Measurements from ENCODE around the gene TBXA2R.
A peak's percentile ranks its signal among the peaks of the same experiment; 100 is the strongest.
"Not testable (repeated sequence)": the region's sequence is repeated elsewhere in the genome, so short reads cannot be mapped to it uniquely, and the experiment has no call there.

TBXA2R gene

DNA sequence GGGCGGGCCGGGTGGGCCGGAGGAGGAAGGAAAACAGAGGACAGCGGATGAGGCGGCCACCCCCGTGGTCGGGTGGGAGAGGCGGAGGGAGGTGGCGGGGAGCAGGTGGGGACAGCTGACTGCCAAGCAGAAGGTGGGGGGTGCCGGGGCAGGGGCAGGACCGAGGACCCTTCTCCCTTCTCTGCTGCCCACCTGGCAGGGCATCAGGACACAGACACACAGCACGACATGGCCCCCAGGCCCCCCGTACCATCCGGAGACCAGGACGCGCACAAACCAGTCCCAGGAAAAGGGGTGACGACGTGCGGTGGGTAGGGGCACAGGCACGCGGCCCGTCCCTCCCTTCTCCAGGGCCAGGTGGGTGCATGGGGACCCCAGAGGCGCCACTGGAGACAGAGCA, 30.9 kb upstream of the TBXA2R start:
- Histone ChIP-seq H3K36me3 (ENCODE audit: control insufficient read depth, insufficient read depth, low read length) (peaks cover 54% of the 10 kb centered on the region), H3K4me3 (ENCODE audit: low read depth, low read length) (no peak overlapping the region), H3K27ac (ENCODE audit: low read depth, low read length) (no peak overlapping the region), H3K4me1 (ENCODE audit: control insufficient read depth, insufficient read depth, low read length) (no peaks in the 10 kb centered on the region), H3K9ac (ENCODE audit: low read length) (no peak overlapping the region), H3K27me3 (ENCODE audit: control insufficient read depth, insufficient read depth, low read length) (no peaks in the 10 kb centered on the region), H3K9me3 (ENCODE audit: control insufficient read depth, insufficient read depth, low read depth, low read length) (no peaks in the 10 kb centered on the region)

DNA sequence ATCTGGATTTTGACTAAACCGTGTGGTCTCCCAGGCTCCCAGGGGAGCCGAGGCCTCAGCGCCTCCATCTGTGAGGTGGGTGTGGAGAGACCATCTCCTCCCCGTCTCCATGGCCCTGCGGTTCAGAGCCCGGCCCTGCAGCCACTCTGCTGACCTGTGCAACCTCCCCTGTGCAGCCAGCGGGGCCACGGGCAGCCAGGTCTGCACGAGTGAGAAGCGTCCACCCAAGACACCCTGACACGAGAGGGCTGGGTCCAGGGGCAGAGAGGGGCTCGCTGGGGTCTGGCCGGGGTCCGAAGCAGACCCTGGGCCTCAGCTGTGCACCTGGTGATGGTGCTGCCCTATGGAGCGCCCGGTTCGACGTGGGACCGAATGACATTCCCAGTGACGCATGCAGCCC, 30.3 kb upstream of the TBXA2R start:
- H3K27me3 ChIP-seq (ENCODE audit: control insufficient read depth, insufficient read depth, low read length) = no peaks in the 10 kb centered on the region
- H3K9ac ChIP-seq (ENCODE audit: low read length) = no peak overlapping the region
- H3K27ac ChIP-seq (ENCODE audit: low read depth, low read length) = no peak overlapping the region
- no peaks in the 10 kb centered on the region for H3K4me1 ChIP-seq (ENCODE audit: control insufficient read depth, insufficient read depth, low read length)
- H3K9me3 ChIP-seq (ENCODE audit: control insufficient read depth, insufficient read depth, low read depth, low read length) = no peaks in the 10 kb centered on the region
- H3K36me3 ChIP-seq (ENCODE audit: control insufficient read depth, insufficient read depth, low read length) = peaks cover 56% of the 10 kb centered on the region
- H3K4me3 ChIP-seq (ENCODE audit: low read depth, low read length) = no peak overlapping the region

DNA sequence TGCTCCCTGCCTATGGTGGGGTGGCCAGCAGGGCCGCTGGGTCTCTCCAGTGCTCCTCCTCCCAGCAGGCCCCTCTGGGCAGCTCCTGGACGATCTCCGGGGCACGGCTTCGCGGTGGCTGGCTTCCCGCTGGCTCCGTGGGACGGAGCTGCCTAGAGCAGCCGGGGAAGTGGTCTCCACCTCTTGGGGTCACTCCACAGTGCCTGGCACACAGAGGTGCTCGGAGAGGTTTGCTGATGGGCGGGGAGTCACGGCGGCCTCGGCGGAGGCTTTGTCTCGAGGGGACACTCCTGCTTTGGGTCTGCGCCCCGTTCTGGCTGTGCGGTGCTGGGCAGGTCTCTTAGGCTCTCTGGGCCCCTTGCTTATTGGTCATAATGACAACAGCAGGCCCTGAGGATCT, 29.8 kb upstream of the TBXA2R start:
- Histone ChIP-seq H3K4me1 (ENCODE audit: control insufficient read depth, insufficient read depth, low read length) (no peaks in the 10 kb centered on the region), H3K36me3 (ENCODE audit: control insufficient read depth, insufficient read depth, low read length) (peaks cover 57% of the 10 kb centered on the region), H3K9ac (ENCODE audit: low read length) (no peak overlapping the region), H3K4me3 (ENCODE audit: low read depth, low read length) (no peak overlapping the region), H3K27me3 (ENCODE audit: control insufficient read depth, insufficient read depth, low read length) (no peaks in the 10 kb centered on the region), H3K9me3 (ENCODE audit: control insufficient read depth, insufficient read depth, low read depth, low read length) (no peaks in the 10 kb centered on the region), H3K27ac (ENCODE audit: low read depth, low read length) (no peak overlapping the region)

DNA sequence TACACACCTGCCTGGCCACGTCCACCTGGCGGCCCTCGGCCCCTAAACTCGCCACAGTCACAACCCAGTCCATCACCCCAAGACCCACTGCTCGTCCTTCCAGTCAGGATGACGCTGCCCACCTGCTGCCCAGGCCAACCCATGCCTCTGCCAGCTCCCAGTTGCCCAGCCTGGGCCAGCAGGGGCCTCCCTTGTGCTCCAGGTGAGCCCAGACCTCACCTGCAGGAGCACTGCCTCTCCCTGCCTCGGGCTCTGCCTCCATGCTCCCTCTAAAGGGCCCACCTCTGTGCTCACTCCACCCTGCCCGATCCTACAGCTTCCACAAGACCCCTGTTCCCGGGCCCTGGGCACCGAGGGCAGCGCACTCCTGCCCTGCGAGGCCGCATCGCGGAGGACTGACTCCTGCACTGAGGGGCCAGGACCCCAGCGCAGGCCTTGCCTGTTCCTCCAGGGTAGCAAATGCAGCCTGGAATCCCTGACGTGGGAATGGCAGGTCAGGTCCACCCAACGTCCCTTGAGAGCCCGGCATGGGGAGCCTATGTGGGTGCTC, 27.9 kb upstream of the TBXA2R start:
- Histone ChIP-seq H3K36me3 (ENCODE audit: control insufficient read depth, insufficient read depth, low read length) (peaks cover 50% of the 10 kb centered on the region), H3K9ac (ENCODE audit: low read length) (no peak overlapping the region), H3K4me3 (ENCODE audit: low read depth, low read length) (no peak overlapping the region), H3K27me3 (ENCODE audit: control insufficient read depth, insufficient read depth, low read length) (no peaks in the 10 kb centered on the region), H3K27ac (ENCODE audit: low read depth, low read length) (no peak overlapping the region), H3K4me1 (ENCODE audit: control insufficient read depth, insufficient read depth, low read length) (no peaks in the 10 kb centered on the region), H3K9me3 (ENCODE audit: control insufficient read depth, insufficient read depth, low read depth, low read length) (no peaks in the 10 kb centered on the region)

DNA sequence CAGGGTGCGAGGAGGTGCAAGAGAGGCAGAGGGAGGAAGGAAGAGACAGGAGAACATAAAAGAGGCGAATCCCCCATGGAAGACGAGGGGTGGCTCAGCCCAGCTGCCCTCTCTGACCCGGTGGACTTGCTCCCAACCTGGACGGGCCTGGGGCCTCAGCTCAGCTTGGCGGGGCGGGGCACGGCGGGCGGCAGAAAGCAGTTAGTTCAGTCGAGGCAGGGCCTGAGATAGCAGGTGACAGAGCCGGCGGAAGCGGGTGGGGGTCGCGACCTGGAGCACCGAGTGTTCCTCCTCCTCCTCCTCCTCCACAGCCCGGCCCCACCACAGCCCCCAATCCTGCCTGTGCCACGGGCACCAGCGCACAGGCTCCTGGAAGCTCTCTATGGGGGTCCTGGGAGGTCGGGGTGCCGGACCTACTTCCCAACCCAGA, 26.9 kb upstream of the TBXA2R start:
- H3K4me3 ChIP-seq (ENCODE audit: low read depth, low read length) = no peak overlapping the region
- H3K4me1 ChIP-seq (ENCODE audit: control insufficient read depth, insufficient read depth, low read length) = no peaks in the 10 kb centered on the region
- no peaks in the 10 kb centered on the region for H3K9me3 ChIP-seq (ENCODE audit: control insufficient read depth, insufficient read depth, low read depth, low read length)
- peaks cover 40% of the 10 kb centered on the region for H3K36me3 ChIP-seq (ENCODE audit: control insufficient read depth, insufficient read depth, low read length)
- H3K27me3 ChIP-seq (ENCODE audit: control insufficient read depth, insufficient read depth, low read length) = no peaks in the 10 kb centered on the region
- H3K9ac ChIP-seq (ENCODE audit: low read length) = no peak overlapping the region
- no peak overlapping the region for H3K27ac ChIP-seq (ENCODE audit: low read depth, low read length)

DNA sequence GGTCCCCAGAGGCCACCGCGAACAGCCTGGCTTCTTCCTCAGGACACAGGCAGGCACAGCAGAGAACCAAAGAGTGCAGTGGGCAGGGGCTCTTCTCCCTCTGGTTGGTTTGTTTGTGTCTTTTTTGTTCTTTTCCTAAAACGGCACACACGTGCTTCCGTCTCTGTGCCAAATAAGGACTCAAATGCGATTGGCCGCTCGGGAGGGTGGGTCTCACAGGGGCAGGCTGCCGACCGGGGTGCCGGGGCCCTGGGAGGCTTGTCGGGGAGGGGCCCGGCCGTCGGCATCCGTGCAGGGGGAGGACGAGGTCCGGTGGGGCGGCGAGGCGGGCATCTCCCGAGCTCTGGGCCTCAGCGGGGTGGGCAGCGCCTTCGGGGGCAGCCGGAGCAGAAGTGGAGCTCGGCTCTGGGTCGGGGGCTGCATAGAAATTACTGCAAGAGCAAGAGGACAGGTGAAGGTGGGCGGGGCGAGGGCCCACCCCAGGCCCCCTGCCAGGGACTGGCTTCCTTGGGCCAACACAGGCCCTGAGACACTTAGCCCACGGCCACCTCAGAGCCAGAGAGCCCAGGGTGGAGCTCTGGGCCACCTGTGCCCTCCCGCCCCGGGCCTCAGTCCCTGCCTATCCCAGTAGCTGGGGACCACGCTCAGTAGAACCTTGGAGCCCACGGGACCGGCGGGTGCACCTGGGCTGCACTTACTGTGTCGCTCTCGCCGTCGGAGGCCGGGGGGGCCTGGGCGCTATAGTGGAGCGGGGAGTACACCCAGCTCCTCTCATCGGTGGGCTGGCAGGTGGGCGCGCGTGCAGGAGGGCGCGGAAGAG, 26.3 kb upstream of the TBXA2R start:
- no peaks in the 10 kb centered on the region for H3K27me3 ChIP-seq (ENCODE audit: control insufficient read depth, insufficient read depth, low read length)
- H3K9me3 ChIP-seq (ENCODE audit: control insufficient read depth, insufficient read depth, low read depth, low read length) = no peaks in the 10 kb centered on the region
- peaks cover 34% of the 10 kb centered on the region for H3K36me3 ChIP-seq (ENCODE audit: control insufficient read depth, insufficient read depth, low read length)
- no peaks in the 10 kb centered on the region for H3K4me1 ChIP-seq (ENCODE audit: control insufficient read depth, insufficient read depth, low read length)
- H3K27ac ChIP-seq (ENCODE audit: low read depth, low read length) = no peak overlapping the region
- no peak overlapping the region for H3K9ac ChIP-seq (ENCODE audit: low read length)
- H3K4me3 ChIP-seq (ENCODE audit: low read depth, low read length) = no peak overlapping the region

DNA sequence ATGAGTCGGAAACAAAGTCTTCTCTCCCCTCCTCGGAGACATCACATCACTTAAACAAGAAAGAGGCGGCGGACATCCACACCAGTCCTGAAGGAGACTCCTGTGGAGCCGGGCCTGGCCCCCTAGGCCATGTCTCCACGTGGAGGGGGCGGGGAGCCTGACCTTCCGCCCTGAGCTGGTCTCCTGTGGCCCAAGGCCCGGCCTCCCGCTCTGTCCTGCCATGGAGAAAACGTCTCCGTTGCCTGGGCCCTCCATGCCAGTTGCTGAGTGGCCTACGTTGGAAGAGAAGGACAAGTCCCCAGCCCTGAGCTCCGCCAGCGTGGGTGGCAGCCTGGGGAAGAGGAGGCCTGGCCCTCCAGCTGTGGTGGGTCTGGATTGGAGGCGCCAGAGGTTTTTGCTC, 25.4 kb upstream of the TBXA2R start:
- no peaks in the 10 kb centered on the region for H3K27me3 ChIP-seq (ENCODE audit: control insufficient read depth, insufficient read depth, low read length)
- no peaks in the 10 kb centered on the region for H3K9me3 ChIP-seq (ENCODE audit: control insufficient read depth, insufficient read depth, low read depth, low read length)
- H3K27ac ChIP-seq (ENCODE audit: low read depth, low read length) = no peak overlapping the region
- H3K36me3 ChIP-seq (ENCODE audit: control insufficient read depth, insufficient read depth, low read length) = peaks cover 27% of the 10 kb centered on the region
- H3K9ac ChIP-seq (ENCODE audit: low read length) = no peak overlapping the region
- no peaks in the 10 kb centered on the region for H3K4me1 ChIP-seq (ENCODE audit: control insufficient read depth, insufficient read depth, low read length)
- no peak overlapping the region for H3K4me3 ChIP-seq (ENCODE audit: low read depth, low read length)

DNA sequence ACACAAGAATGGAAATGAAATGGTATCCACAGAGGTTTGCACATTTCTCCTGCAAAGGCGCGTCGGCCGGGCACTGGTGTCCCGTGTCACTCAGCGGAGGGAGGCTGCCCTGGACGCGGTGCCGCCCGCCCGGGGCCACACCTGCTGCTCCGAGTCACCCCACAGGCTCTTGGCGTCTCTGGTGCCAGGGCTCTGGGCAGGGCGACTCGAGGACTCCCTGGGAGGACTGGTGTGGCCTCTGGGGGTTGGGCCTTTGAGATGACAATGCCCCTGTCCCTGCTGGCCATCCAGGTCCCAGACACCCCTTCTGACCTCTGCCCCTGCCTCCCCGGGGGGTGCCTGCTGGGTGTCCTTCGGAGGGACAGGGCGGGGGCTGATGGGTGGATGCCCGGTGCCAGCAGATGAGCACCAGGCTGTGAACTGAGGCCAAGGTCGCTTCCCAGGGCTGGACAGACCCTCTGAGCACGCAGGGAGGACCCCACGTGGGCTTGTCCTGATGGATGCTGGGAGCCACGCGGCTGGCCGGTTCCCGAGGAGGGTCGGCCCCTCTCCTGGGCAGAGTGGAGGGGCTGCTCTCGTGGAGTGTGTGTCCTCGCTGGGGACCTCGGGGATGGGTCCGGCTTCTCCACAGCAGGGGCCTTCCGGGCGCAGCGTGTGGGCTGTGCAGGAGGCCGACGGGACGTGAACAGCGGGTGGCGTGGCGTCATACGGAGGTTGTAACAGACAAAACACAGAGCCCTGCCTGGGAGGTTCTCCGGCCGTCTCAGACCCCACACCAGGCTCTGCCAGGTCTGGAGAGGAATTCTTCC, 24.6 kb upstream of the TBXA2R start:
- no peak overlapping the region for H3K27ac ChIP-seq (ENCODE audit: low read depth, low read length)
- peaks cover 19% of the 10 kb centered on the region for H3K36me3 ChIP-seq (ENCODE audit: control insufficient read depth, insufficient read depth, low read length)
- no peaks in the 10 kb centered on the region for H3K4me1 ChIP-seq (ENCODE audit: control insufficient read depth, insufficient read depth, low read length)
- H3K9me3 ChIP-seq (ENCODE audit: control insufficient read depth, insufficient read depth, low read depth, low read length) = no peaks in the 10 kb centered on the region
- no peaks in the 10 kb centered on the region for H3K27me3 ChIP-seq (ENCODE audit: control insufficient read depth, insufficient read depth, low read length)
- H3K9ac ChIP-seq (ENCODE audit: low read length) = no peak overlapping the region
- no peak overlapping the region for H3K4me3 ChIP-seq (ENCODE audit: low read depth, low read length)

DNA sequence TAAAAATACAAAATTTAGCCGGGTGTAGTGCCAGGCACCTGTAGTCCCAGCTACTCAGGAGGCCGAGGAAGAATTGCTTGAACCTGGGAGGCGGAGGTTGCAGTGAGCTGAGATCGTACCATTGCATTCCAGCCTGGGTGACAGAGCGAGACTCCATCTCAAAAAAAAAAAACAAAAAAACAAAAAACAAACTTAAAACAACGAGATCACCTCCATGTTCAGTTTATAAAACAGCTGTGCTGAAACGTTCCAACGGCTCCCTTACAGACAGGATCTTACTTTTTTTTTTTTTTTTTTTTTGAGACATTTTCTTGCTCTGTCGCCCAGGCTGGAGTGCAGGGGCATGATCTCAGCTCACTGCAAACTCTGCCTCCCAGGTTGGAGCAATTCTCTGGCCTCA, 22.1 kb upstream of the TBXA2R start:
- not testable (repeated sequence) for H3K9ac ChIP-seq (ENCODE audit: low read length); H3K27ac ChIP-seq (ENCODE audit: low read depth, low read length); H3K4me1 ChIP-seq (ENCODE audit: control insufficient read depth, insufficient read depth, low read length); H3K27me3 ChIP-seq (ENCODE audit: control insufficient read depth, insufficient read depth, low read length); H3K9me3 ChIP-seq (ENCODE audit: control insufficient read depth, insufficient read depth, low read depth, low read length); H3K4me3 ChIP-seq (ENCODE audit: low read depth, low read length)
- H3K36me3 ChIP-seq (ENCODE audit: control insufficient read depth, insufficient read depth, low read length) = peaks cover 17% of the 10 kb centered on the region

DNA sequence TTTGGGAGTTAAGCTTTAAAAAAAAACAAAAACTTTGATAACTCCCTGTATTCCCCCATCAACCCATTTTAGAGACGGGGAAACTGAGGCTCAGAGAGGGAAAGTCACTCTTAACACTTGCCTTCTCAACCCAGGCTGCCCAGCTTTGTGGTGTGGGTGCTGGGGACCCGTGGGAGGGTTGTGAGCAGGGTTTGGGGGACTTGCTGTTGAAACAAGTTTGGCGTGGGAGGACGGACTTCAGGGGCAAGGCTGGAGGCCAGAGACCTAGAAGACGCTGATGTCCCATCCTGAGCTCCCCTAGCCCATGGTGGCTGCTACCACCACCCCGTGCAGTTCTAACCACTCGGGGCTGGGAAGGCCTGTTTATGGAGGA, 20.7 kb upstream of the TBXA2R start:
- no peak overlapping the region for H3K27ac ChIP-seq (ENCODE audit: low read depth, low read length)
- H3K9me3 ChIP-seq (ENCODE audit: control insufficient read depth, insufficient read depth, low read depth, low read length) = no peaks in the 10 kb centered on the region
- peak overlapping the region; percentile 32 for H3K4me3 ChIP-seq (ENCODE audit: low read depth, low read length)
- H3K27me3 ChIP-seq (ENCODE audit: control insufficient read depth, insufficient read depth, low read length) = no peaks in the 10 kb centered on the region
- no peak overlapping the region for H3K9ac ChIP-seq (ENCODE audit: low read length)
- peaks cover 20% of the 10 kb centered on the region for H3K36me3 ChIP-seq (ENCODE audit: control insufficient read depth, insufficient read depth, low read length)
- no peaks in the 10 kb centered on the region for H3K4me1 ChIP-seq (ENCODE audit: control insufficient read depth, insufficient read depth, low read length)

Data from HUES6 (cell line).